Cortex of kidney (tissue), 1 donor: ENCODE results near the gene NLRP3.

Experiments
- DNase-seq: peaks from one replicate; lab custom pipeline; 2025; lab: John Stamatoyannopoulos, UW

NLRP3 gene

GRCh38 chr1:247437551-247438505 lies 21.9 kb downstream of the NLRP3 start:
- no peak for DNase-seq

DNA sequence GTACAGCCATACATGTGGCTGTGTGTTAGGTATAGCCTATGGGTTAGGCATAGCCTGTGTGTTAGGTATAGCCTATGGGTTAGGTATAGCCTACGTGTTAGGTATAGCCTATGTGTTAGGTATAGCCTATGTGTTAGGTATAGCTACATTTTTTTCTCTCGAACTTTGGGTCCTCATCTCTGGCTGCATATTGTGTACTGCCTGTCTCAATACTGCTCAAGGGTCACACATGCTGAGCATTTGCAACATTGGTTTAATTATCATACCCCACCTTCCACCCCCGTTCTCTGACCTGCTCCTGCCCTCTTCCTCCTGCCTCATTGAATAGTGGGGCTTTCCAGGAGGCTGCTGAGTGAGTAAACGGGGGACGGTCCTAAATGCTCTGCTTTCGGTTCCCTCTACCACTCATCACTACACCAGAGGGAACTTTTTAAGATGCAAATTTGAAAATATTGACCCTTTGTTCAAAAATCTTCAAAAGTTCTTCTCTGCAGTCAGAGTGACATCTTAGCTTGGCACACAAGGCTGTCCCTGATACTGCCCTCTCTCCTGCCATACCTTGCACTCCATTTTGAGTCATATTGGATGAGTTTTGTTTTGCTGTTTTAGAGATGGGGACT lies 24.1 kb downstream of the NLRP3 start:
- DNase-seq: no peak

GRCh38 chr1:247441606-247442005 lies 25.6 kb downstream of the NLRP3 start:
- DNase-seq: no peak

DNA sequence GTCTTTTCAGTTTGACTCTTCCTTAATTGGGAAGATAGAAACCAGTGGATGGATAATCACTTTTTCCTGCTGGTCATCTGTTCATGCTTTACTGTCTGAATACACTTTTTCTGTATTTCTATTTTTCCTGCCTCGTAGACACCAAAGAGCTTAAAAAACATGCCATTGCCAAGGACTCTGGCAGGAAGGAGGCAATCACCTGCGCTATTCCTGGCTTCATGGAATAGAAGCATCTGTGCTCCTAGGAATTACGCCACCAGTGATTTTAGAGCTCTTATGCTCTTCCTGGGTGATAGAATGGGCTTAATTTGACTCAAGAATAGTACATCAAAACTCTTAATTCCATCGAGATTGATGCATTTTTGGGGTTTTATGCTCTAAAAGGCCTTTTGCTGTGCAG lies 26.2 kb downstream of the NLRP3 start:
- DNase-seq: no peak

DNA sequence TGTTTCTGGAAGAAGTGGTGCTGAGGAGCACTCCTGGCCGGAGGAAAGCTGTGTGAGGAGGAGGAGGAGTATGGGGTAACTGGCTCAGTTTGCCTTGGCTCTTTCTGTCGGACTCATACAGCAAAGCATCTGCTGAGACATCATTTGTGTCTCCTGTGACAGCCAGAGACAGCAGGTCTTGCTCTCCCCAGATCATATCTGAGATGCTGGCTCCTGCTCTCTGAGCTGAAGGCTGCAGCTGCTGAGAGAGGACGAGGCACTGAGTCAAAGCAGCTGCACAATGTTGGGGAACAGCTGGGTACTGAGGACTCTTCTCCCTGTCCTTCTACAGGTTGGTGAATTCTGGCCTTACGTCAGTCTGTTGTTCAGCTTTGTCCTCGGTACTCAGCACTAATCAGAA lies 27.7 kb downstream of the NLRP3 start:
- no peak for DNase-seq

DNA sequence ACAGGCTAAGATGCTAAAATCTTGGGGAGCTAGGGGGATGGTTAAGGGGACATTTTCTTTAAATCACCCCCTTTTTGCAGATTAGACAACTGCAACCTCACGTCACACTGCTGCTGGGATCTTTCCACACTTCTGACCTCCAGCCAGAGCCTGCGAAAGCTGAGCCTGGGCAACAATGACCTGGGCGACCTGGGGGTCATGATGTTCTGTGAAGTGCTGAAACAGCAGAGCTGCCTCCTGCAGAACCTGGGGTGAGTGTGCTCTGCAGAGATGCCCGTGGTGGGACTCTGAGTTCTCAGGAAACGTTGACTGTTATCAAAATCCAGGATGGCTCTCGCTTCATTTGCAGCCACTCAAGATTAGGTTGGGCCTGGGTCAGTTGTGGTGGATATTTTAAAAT lies 28.6 kb downstream of the NLRP3 start:
- no peak for DNase-seq

GRCh38 chr1:247445526-247446356 lies 29.8 kb downstream of the NLRP3 start:
- no peak for DNase-seq

- DNase-seq: no peak
Observed at GRCh38 chr1:247447162-247447909, 31.4 kb downstream of the NLRP3 start.

DNA sequence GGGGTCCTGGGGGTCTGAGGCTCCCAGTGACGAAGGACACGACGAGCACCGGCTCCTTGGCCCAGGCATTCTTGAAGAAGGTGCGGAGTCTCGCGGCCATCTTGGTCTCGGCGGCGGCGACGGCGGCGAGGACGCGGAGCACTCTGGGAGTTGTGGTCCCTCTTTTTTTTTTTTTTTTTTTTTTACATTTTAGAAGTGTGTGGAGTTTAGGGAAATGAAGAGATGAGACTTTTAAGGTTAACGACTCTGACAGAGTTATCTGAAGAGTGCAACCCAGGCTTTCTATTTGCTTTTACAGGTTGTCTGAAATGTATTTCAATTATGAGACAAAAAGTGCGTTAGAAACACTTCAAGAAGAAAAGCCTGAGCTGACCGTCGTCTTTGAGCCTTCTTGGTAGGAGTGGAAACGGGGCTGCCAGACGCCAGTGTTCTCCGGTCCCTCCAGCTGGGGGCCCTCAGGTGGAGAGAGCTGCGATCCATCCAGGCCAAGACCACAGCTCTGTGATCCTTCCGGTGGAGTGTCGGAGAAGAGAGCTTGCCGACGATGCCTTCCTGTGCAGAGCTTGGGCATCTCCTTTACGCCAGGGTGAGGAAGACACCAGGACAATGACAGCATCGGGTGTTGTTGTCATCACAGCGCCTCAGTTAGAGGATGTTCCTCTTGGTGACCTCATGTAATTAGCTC lies 32.3 kb downstream of the NLRP3 start:
- DNase-seq: no peak

DNA sequence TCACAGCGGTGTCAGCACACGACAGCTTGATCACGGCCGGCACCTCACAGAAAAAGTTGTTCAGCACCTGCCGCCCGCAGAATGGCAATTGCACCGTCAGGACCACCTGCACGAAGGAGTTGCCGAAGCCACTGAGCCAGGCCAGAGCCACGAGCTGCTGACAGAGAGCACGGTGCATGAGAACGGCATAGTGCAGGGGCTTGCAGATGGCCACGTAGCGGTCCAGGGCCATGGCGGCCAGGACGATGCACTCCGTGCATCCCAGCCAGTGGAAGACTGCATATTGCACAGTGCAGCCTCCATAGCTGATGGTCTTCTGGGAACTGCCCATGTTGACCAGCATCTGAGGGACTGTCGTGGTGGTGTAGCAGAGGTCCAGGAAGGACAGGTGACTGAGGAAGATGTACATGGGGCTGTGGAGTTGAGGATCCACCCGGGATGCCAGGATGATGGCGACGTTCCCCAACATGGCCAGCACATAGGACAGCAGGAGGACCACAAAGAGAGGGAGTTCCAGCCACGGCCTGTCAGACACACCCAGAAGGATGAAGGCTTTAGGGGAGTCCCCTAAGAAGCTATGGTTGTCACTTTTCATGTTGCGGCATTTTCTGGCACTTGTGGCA lies 35.5 kb downstream of the NLRP3 start:
- no peak for DNase-seq

DNA sequence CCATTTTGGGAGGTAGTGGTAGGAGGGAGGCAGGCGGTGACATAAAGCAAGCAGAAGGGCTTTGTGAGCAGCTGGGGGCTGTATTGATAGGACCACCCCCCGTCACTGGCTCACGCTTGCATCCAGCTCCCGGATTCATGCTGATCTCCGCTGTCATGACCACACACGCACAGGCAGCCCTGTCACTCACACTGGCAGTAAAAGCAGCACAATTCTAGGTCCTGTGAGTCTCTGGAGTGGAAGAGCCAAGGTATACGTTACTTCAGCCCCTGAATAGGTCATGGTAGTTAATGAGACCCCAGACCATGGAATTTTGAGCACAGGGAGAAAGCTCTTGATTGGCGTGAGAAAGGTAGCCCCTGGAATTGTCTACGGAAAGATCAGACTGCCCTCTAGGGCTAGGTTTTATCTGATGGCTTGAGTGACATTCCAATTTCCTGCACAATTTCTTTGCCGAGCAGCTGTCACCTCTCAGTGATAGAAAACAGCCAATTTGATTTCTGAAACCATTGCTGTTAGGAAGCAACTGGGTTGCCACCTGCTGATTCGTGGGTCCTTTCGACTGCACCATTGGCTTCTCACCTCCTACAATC lies 36.6 kb downstream of the NLRP3 start:
- DNase-seq: no peak

DNA sequence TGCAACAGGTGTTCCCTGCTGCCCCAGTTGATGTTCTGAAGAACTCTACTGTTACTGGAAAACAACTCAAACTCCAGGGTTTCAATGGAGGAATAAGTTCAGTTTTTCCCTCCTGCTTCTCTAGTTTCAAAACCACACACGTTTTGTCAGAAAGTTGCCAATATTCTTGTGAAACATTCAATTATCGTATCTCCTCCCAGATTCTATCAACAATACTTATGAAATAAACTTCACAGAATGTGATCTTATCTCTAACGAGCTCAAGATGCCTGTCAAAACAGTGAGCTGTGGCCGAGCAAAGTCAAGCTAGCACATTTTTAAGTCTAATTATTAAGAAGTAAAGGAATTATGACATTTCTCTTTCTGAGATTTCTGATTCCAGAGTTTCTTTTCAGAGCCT lies 37.3 kb downstream of the NLRP3 start:
- DNase-seq: no peak

DNA sequence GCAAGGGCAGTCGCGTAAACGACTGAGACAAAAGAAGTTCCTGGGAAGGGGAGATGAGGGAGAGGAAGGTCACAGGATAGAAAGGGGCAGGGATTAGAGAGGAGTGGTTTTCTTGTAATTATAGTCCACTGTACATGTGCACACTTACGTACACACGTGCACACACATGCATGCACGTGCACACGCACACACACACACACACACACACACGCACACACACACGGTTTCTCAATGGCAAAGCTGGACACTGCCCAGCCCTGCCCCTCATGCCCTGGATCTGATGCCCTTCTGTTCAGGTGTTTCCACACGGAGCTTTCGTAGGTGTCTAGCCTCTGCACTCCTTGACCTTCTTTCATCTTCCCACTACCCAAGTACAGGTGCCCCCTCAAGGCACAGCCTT lies 38.0 kb downstream of the NLRP3 start:
- no peak for DNase-seq

- no peak for DNase-seq
Observed at GRCh38 chr1:247456021-247456420, 40.0 kb downstream of the NLRP3 start.

DNA sequence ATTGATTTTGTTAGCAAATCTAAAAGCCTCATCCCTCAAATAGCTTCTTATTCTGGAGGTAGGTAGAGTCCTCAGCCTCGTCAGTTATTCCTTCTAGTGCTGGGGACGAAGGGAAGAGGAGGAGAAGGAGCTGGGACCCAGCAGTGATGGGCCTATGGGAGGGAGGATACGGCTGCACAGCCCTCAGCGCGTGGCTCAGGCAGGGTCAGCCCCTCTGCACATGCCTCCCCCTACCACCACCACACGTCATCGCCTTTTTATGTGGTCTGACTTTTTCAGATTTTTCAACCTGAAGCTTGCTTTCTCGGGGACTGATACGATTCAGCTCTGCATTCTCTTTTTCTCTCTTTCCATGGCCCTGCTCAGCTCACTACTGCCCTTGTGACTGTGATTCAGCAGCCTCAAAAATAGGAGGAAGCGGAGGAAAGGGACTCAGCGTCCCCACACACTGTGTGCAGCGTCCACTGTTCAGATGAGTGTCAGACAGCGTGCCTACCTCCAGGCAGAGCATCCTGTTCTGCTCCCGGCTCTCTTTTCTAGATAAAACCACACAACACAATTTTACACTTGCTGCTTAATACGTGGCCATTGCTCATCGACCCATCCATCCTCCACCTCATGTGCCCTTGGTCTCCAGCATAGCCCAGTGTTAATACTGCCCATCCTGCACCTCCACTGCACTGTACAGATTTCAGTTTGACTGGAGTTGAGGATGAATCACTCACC lies 41.1 kb downstream of the NLRP3 start:
- no peak for DNase-seq

GRCh38 chr1:247459507-247459906 lies 43.5 kb downstream of the NLRP3 start:
- no peak for DNase-seq

DNA sequence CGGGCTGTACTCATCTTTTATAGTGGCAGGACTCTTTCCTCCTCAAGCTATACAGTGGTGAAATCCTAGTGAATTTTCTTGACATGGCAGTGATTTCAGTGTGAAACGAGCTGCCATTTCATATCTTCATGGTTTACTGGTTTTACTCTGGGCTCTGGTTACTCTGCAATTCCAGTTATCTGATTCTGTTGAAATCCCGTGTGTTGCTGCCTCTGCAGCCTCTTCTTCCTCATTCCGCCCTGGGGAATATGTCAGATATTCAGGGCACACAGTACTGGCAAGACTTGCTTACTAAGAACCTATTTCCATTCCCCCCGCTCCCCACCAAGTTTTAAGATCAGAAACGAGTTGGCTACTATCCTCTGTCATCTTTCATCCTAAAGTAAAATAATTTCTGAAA lies 49.8 kb downstream of the NLRP3 start:
- no peak for DNase-seq

DNA sequence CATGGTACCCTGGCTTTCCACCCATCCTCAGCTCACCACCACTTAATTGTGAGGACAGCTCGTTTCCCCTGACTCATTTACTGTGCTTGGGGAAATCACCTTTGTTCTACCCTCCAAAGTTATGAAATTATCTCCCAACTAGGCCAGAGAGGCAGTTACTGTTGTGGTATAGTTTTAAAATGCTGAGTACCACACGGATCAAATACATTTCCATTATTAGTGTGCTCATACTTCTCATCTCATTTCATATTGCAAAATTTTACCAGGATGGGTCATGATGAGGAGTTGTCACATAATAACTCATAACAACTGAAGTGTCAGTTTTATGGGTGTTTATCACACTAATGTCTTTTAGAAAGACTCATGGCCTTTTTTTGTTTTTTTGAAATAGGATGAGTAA lies 51.2 kb downstream of the NLRP3 start:
- DNase-seq: no peak

DNA sequence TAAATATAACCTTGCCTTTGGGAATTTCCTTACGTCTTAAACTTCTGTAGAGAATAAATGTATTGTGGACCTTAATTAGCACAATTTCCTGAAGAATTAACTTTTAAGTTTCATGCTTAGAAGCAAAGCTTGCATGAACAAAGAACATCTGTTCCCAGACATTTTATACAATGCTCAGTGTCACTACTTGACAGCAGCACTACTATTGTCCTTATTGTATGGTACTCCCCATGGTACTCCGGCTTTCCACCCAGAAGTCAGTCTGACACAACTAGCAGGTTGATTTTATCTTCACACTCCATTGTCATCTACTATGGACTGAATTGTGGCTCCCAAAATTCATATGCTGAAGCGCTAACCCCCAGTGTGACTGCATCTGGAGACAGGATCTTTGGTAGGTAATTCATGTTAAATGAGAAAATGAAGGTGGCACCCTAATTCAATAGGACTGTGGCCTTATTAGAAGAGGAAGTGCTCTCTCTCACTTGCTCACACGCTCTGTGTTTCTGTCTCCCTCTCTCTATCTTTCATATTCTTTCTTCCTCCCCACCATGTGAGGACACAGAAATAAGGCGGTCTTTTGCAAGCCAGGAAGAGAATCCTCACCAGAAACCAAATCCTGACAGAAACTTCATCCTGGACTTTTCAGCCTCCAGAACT lies 52.6 kb downstream of the NLRP3 start:
- DNase-seq: no peak
